SJSA1 (cell line): ENCODE results near the gene TMEM176B. TPM values are rescaled to one million over a fixed set of nuclear protein-coding genes. Genes with fewer than 3 reads are reported as not detected.
"Not testable (repeated sequence)": the region's sequence is repeated elsewhere in the genome, so short reads cannot be mapped to it uniquely, and the experiment has no call there.

Source experiments
- DNase-seq, 2 experiments: peaks; one replicate each; pipeline ENCODE4 v3.0.0-alpha.2; 2015 to 2020; ENCODE audit warnings: low spot score in 2 of 2, low read depth in 1 of 2
- H3K27ac ChIP-seq: fragments of 250-450 bp; sonication (Bioruptor Pico); 2 replicates; pipeline ENCODE4 v1.5.1; 2020; ENCODE audit warnings: mild to moderate bottlenecking, moderate library complexity
- H3K27me3 ChIP-seq: fragments of 250-450 bp; sonication (Bioruptor Pico); replicated peaks from 2 replicates; pipeline ENCODE4 v1.5.1; 2020; ENCODE audit warnings: mild to moderate bottlenecking, moderate library complexity
- H3K36me3 ChIP-seq: fragments of 250-450 bp; sonication (Bioruptor Pico); 2 replicates; pipeline ENCODE4 v1.5.1; 2020; ENCODE audit warnings: mild to moderate bottlenecking
- H3K4me1 ChIP-seq: fragments of 250-450 bp; sonication (Bioruptor Pico); replicated peaks from 2 replicates; pipeline ENCODE4 v1.6.1; 2021; ENCODE audit warnings: mild to moderate bottlenecking
- H3K4me3 ChIP-seq: fragments of 250-450 bp; sonication (Bioruptor Pico); 2 replicates; pipeline ENCODE4 v1.5.1; 2020; ENCODE audit warnings: mild to moderate bottlenecking
- H3K9me3 ChIP-seq: fragments of 250-450 bp; sonication (Bioruptor Pico); replicated peaks from 2 replicates; pipeline ENCODE4 v1.5.1; 2020; ENCODE audit warnings: mild to moderate bottlenecking
- total RNA-seq: library from RNA; depleted of rRNA; stranded (reverse); fragments of >200 nt; shearing (Covaris generic); gene quantifications from 2 replicates; pipeline ENCODE4 v1.2.3, GENCODE V29; 2014

TMEM176B gene
- total RNA-seq, 1 experiment from 2014 or later: not detected

DNA sequence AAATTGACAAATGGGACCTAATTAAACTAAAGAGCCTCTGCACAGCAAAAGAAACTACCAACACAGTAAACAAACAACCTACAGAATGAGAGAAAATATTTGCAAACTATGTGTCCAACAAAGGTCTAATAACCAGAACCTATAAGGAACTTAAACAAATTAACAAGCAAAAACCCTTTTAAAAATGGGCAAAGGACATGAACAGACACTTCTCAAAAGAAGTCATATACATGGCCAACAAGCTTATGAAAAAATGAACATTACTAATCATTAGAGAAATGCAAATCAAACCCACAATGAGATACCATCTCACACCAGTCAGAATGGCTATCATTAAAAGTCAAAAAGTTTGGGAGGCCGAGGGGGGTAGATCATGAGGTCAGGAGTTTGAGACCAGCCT lies 26.0 kb downstream of the TMEM176B start:
- not testable (repeated sequence) for H3K4me3 ChIP-seq, H3K9me3 ChIP-seq, H3K27me3 ChIP-seq, H3K27ac ChIP-seq, DNase-seq, H3K36me3 ChIP-seq, H3K4me1 ChIP-seq

DNA sequence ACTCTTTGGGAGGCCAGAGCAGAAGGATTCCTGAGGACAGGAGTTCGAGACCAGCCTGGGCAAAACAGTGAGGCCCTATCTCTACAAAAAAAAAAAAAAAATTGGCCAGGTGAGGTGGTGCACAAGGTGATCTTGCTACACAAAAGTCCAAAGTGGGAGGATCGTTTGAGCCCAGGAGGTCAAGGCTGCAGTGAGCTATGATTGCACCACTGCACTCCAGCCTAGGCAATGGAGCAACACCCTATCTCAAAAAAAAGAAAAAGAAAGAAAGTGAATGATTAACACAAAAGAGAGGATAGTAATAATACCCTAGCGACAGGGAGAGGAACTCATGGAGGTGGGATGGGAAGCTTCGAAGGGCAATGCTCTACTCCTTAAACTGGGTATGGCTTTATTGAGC lies 30.4 kb downstream of the TMEM176B start:
- Histone ChIP-seq H3K27me3 (no peaks in the 10 kb centered on the region), H3K9me3 (no peaks in the 10 kb centered on the region), H3K27ac (no peak overlapping the region), H3K4me3 (no peak overlapping the region), H3K4me1 (no peaks in the 10 kb centered on the region), H3K36me3 (no peaks in the 10 kb centered on the region)
- DNase-seq: no peak

DNA sequence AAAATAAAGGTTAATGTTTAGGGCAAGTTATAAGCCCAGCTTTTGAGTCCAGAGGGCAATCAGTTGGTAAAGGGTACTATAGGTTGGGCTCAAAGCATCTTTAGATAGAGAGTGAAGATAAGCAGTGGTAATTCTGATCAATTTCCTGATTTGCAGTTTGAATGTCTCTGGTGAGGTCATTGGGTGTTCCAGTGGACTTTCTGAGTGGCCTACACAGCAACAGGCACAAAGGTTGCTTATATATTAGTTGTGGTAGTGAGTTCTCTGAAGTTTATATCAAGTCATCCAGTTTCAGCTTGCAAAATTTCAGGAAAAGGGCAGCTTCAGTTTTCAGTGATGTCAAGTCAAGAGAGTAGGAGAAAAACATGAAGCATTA lies 33.8 kb downstream of the TMEM176B start:
- H3K4me1 ChIP-seq: no peaks in the 10 kb centered on the region
- no peak overlapping the region for H3K4me3 ChIP-seq
- H3K36me3 ChIP-seq: no peaks in the 10 kb centered on the region
- H3K9me3 ChIP-seq: no peaks in the 10 kb centered on the region
- H3K27me3 ChIP-seq: no peaks in the 10 kb centered on the region
- no peak overlapping the region for H3K27ac ChIP-seq
- DNase-seq: no peak

DNA sequence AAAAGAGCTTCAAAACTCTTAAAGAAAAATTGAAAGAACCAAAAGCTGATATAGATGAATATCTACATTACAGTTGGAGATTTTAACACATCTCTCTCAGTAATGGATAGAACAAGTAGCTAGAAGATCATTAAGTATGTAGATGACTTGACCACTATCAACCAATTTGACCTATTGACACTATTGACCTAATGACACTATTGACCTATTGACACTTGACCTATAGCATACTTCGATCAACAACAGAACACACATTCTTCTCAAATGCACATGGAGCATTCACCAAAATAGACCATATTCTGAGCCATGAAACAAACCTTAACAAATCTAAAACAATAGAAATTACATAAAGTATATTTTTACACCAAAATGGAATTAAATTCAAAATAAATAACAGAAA lies 40.7 kb downstream of the TMEM176B start:
- DNase-seq: no peak
- no peak overlapping the region for H3K4me3 ChIP-seq
- H3K27ac ChIP-seq: no peak overlapping the region
- H3K9me3 ChIP-seq: no peaks in the 10 kb centered on the region
- no peaks in the 10 kb centered on the region for H3K4me1 ChIP-seq
- no peaks in the 10 kb centered on the region for H3K27me3 ChIP-seq
- no peaks in the 10 kb centered on the region for H3K36me3 ChIP-seq

DNA sequence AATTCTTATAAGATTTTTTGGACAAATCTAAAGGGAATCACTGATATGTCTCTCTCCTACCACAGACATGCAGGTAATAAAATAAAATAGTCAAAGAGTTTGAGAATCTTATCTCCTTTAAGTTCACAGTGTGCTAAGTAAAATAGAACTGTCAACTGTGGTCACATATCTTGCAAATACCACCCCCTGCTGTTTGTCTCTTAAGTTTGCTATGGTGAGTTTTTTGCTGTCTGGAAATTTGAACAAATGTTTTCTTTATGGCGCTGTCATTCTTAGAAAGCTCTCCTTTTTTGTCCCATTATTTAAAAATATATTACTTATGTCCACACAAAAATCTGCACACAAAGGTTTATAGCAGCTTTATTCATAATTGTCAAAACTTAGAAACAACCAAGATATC lies 43.3 kb downstream of the TMEM176B start:
- DNase-seq: no peak
- Histone ChIP-seq H3K27ac (no peak overlapping the region), H3K27me3 (no peaks in the 10 kb centered on the region), H3K36me3 (no peaks in the 10 kb centered on the region), H3K4me3 (no peak overlapping the region), H3K9me3 (no peaks in the 10 kb centered on the region), H3K4me1 (no peaks in the 10 kb centered on the region)

DNA sequence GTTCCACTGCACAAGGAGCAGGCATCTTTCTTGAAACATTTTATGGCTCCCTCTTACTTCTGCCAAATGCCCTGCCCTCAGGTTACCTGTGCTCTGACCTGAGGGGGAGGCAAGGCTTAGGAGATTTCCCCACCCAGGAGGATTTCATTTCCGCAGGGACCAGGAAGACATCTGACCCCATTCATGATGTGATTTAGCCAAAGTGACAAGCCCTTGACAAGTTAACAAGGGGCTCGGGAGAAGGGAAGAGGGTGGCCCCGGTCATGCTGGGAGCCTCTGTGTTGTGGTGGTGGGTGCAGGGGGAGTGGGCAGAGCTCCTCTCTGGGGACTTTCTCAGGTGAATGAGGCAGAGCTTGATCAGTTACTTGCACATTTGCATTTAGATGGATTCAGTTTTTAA lies 44.0 kb downstream of the TMEM176B start:
- no peaks in the 10 kb centered on the region for H3K4me1 ChIP-seq
- no peak for DNase-seq
- H3K36me3 ChIP-seq: no peaks in the 10 kb centered on the region
- no peaks in the 10 kb centered on the region for H3K9me3 ChIP-seq
- no peak overlapping the region for H3K4me3 ChIP-seq
- H3K27ac ChIP-seq: no peak overlapping the region
- no peaks in the 10 kb centered on the region for H3K27me3 ChIP-seq

DNA sequence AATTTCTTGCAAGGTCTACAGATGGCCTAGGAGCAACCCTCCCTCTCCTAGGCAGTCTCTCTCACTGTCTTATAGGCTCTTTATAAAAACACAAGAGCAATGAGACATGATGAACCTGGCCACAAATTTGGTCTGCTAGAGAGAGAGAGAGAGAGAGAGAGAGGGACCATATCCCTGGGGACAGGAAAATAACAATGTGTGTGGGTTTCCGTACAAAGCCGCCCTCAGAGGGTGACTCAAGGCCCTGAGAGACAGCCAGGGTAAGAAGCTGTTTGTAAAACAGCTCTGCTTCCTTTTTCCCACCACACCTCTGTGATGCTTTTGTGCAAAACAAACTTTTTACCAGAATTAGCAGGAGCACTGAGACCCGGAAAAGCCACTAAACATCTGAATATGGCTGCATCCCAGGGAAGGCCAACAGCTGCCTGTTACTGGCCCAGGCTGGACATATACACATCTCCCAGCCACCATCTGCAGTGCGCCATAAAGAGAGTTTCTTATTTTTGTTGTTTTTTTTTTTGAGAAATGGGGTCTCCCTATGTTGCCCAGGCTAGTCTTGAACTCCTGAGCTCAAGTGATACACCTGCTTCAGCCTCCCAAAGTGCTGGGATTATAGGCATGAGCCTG lies 44.6 kb downstream of the TMEM176B start:
- Histone ChIP-seq H3K4me1 (no peaks in the 10 kb centered on the region), H3K27me3 (no peaks in the 10 kb centered on the region), H3K9me3 (no peaks in the 10 kb centered on the region), H3K27ac (no peak overlapping the region), H3K36me3 (no peaks in the 10 kb centered on the region), H3K4me3 (no peak overlapping the region)
- DNase-seq: no peak

DNA sequence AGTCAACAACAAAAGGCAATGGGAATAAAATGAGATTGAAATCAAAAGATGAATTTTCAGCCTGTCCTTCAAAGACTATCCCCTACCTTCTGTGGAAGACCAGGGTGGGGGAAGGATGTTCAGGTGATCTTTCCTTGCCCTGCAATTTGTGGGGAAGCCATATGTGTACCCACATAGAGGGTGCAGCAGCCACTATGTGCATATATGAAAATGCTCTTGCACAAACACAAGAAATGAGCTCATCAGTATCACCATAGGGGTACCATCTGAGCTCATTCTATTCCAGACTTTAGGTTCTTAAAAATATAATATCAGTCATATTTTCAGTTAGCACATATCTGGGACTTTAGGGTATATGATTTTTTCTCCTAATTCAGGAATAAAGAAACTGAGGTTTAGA lies 45.2 kb downstream of the TMEM176B start:
- Histone ChIP-seq H3K9me3 (no peaks in the 10 kb centered on the region), H3K36me3 (no peaks in the 10 kb centered on the region), H3K4me3 (no peak overlapping the region), H3K27ac (no peak overlapping the region), H3K4me1 (no peaks in the 10 kb centered on the region), H3K27me3 (no peaks in the 10 kb centered on the region)
- DNase-seq: no peak

DNA sequence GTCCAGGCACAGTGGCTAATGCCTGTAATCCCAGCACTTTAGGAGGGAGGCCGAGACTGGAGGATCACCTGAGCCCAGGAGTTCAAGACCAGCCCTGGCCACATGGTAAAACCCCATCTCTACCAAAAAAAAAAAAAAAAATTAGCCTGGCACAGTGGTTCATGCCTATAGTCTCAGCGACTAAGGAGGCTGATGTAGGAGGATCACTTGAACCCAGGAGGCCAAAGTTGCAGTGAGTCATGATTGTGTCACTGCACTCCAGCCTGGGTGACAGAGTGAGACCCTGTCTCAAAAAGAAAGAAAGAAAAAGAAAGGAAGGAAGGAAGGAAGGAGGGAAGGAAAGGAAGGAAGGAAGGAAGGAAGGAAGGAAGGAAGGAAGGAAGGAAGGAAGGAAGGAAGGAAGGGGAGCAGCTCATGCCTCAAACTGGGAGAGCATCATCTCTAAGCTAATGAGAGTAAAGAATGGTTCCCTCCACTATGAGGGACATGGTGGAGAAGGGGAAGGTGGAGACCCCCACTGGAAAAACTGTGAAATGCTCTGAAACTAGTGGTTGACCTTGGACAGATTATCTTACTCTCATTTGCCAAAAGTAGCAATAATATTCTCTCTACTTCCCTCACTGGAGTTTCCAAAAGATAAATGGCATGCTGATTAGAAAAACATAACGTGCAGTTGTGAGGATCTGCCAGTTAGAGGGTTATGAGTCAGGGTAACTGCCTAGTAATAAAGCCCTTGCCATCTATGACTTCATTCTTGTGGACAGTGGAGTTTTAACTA lies 46.1 kb downstream of the TMEM176B start:
- H3K27ac ChIP-seq: no peak overlapping the region
- H3K4me3 ChIP-seq: no peak overlapping the region
- H3K4me1 ChIP-seq: no peaks in the 10 kb centered on the region
- H3K9me3 ChIP-seq: no peaks in the 10 kb centered on the region
- no peak for DNase-seq
- no peaks in the 10 kb centered on the region for H3K36me3 ChIP-seq
- H3K27me3 ChIP-seq: no peaks in the 10 kb centered on the region

DNA sequence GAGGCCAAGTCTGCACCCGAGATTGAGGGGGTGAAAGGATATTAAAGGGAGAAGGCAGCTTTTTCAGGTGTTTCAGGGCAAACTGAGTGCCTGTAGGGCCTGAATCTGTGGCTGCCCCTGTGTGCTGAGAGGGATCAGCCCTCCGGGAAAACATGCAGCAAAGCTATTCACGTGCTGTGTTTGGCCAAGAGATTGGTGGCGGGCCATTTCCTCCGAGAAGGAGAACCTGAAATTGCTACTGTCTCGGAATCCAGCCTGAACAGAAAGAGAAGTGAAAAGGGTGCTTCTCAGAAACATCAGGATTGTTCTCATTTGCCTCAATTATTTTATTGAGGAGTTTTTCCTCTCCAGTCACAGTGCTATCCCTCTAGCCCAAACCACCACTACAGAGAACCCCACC lies 46.9 kb downstream of the TMEM176B start:
- Histone ChIP-seq H3K36me3 (no peaks in the 10 kb centered on the region), H3K4me3 (no peak overlapping the region)
- no peak for DNase-seq

DNA sequence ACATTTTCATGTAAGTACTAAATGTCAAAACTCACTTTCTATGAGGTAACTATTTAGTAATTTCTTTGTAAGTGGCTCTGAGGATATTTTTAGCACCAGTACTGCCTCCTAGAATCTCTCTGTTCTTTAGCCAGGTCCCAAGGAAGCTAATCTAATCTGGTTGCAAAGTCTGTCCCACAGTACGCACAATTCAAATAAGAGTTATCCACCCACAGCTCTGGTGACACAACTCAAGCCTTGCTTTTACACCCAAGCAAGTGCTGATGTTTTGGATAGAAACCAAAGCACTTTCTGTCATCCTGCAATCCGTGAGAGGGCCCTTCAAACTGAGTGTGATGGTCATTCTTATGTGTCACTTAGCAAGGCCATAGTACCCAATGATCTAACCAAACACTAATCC lies 48.5 kb downstream of the TMEM176B start:
- no peak overlapping the region for H3K4me3 ChIP-seq
- no peak for DNase-seq
- no peaks in the 10 kb centered on the region for H3K9me3 ChIP-seq
- H3K36me3 ChIP-seq: no peaks in the 10 kb centered on the region
- no peaks in the 10 kb centered on the region for H3K27me3 ChIP-seq
- no peak overlapping the region for H3K27ac ChIP-seq
- H3K4me1 ChIP-seq: no peaks in the 10 kb centered on the region

More for the DNA sequence above, 46.9 kb downstream of the TMEM176B start:
- no peaks in the 10 kb centered on the region for H3K9me3 ChIP-seq
- no peaks in the 10 kb centered on the region for H3K4me1 ChIP-seq
- H3K27me3 ChIP-seq: no peaks in the 10 kb centered on the region
- no peak overlapping the region for H3K27ac ChIP-seq

DNA sequence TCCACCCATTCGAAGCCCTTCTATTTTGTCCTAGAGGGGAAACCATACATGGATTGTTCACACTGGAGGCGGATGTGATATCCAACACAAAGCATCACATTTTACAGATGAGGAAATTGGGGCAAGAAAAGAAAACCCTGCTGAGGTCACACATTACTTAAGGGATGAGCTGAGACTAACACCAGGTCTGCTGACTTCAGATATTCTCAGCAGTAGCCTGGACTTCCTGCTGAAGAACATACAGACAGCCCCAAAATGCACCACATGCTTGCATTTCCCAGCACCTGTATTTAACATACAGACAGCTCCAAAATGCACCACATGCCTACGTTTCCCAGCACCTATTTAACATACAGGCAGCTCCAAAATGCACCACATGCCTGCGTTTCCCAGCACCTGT lies 51.8 kb downstream of the TMEM176B start:
- DNase-seq: no peak
- Histone ChIP-seq H3K27ac (no peak overlapping the region), H3K27me3 (no peaks in the 10 kb centered on the region), H3K4me1 (no peaks in the 10 kb centered on the region), H3K9me3 (no peaks in the 10 kb centered on the region), H3K36me3 (no peaks in the 10 kb centered on the region), H3K4me3 (no peak overlapping the region)

DNA sequence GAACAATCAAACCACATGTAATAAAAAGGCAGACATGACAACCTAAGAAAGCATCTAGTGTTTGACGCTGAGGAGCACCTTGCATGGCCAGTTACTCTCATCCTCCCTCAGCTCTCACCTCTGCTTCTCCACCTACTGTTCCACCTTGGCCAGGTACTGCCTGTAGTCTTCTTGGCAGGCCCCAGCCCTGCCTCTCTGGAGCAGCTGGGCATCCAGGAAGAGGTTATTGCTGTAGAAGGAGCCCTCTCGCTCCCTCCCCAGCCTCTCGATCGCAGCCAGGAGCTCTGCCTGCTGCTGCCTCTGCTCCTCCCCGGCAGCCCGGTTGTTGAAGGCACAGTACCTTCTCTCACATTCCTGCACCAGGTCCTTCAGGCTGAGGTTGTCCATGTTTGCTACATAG lies 53.2 kb downstream of the TMEM176B start:
- no peak overlapping the region for H3K4me3 ChIP-seq
- DNase-seq: no peak
- H3K36me3 ChIP-seq: no peaks in the 10 kb centered on the region
- no peaks in the 10 kb centered on the region for H3K27me3 ChIP-seq
- no peaks in the 10 kb centered on the region for H3K4me1 ChIP-seq
- no peaks in the 10 kb centered on the region for H3K9me3 ChIP-seq
- H3K27ac ChIP-seq: no peak overlapping the region

DNA sequence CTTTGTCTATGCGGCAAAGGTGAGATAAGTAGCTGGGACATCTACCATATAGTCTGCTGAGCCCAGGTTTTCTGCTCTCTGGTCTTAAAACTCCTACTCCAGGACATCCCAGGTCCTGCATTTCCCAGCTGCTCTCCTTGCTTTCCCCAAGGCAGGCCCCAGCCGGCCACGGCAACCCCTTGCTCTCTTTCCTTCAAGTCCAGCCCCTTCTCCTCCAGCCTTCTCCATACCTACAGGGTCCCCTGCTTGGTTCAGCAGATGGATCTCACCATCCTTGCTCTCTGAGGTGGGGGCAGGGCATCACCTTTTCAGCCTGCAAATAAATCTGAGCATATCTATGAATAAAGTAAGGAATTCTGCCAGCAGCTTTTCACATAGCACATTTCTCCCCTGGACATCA lies 54.3 kb downstream of the TMEM176B start:
- DNase-seq: no peak
- Histone ChIP-seq H3K36me3 (no peaks in the 10 kb centered on the region), H3K4me3 (no peak overlapping the region), H3K4me1 (no peaks in the 10 kb centered on the region), H3K27ac (no peak overlapping the region), H3K27me3 (no peaks in the 10 kb centered on the region), H3K9me3 (no peaks in the 10 kb centered on the region)

DNA sequence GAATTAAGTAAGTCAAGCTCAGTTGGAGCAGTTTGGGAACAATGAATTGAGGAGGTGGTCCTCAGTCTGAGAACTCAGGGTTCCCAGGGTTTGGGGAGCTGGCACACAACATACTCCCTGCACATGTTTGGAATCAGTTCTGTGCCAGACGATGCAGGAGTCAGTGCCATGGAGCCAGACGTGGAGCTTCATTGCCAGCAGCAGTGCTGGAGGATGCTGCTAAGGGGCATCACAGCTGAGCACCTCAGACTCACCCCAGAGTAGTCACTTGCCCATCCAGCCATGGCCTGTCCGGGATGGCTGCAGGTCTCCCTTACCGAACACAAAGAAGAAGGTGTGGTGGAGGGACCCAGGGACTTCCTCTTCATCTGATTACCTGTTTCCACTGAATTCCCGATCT lies 55.1 kb downstream of the TMEM176B start:
- H3K27me3 ChIP-seq: no peaks in the 10 kb centered on the region
- no peaks in the 10 kb centered on the region for H3K36me3 ChIP-seq
- no peak overlapping the region for H3K4me3 ChIP-seq
- H3K4me1 ChIP-seq: no peaks in the 10 kb centered on the region
- DNase-seq: no peak
- no peak overlapping the region for H3K27ac ChIP-seq
- H3K9me3 ChIP-seq: no peaks in the 10 kb centered on the region
